HCT116 (cell line): ENCODE data around the gene NUDT4. TPM values are rescaled to one million over a fixed set of nuclear protein-coding genes. Genes with fewer than 3 reads are reported as not detected.

ENCODE experiments used
- ATAC-seq: fragments of 200-7000 bp; cut with Tn5 transposase; 2 replicates; pipeline ENCODE4 v1.9.1; 2020; ENCODE audit warnings: mild to moderate bottlenecking, moderate library complexity
- BruUV-seq: library from RNA; stranded (reverse); fragments of 400-500 nt; replicated peaks from 2 replicates; lab custom pipeline; 2021; lab: Mats Ljungman, UMichigan
- CTCF ChIA-PET: fragments of 300-600 bp; sonication (Branson Sonifier 250); formaldehyde crosslinking; loops from one replicate; lab custom pipeline; 2021; ENCODE audit warnings: antibody characterized with exemption; lab: Charles Lee
- POLR2A ChIA-PET: fragments of 300-600, 350-600 bp; sonication (Branson Sonifier 250); formaldehyde crosslinking; loops from one replicate; lab custom pipeline; 2021; ENCODE audit warnings: antibody characterized with exemption; lab: Charles Lee
- RAD21 ChIA-PET, 2 experiments: fragments of 300-600 bp; sonication (Branson Sonifier 250); formaldehyde crosslinking; loops; one replicate each; lab custom pipeline; 2023; ENCODE audit warnings: low total read pairs in 2 of 2; ENCODE audit not compliant: uncharacterized antibody in 2 of 2, unreplicated experiment in 2 of 2, low non-redundant PET in 1 of 2; lab: Charles Lee
- DNase-seq: peaks from one replicate; pipeline ENCODE4 v3.0.0-alpha.2; 2010; ENCODE audit warnings: low read depth, low spot score
- H2AFZ ChIP-seq: fragments of 200-600 bp; shearing (Covaris generic), sonication (generic); 2 replicates; pipeline ENCODE4 v1.6.1; 2017; ENCODE audit warnings: low read depth, mixed run types, mixed read lengths, antibody characterized with exemption, low read length; ENCODE audit not compliant: poor library complexity, severe bottlenecking
- H3K27ac ChIP-seq: 2 replicates; pipeline ENCODE4 v1.5.1; 2012; ENCODE audit warnings: low read depth, low read length
- H3K27me3 ChIP-seq: fragments of 200-600 bp; sonication (generic); 2 replicates; pipeline ENCODE4 v1.6.1; 2016; ENCODE audit warnings: mixed run types, low read length, mixed read lengths; ENCODE audit not compliant: insufficient read depth
- H3K36me3 ChIP-seq, 2 experiments: fragments of 200-500 bp in 1 of 2; fragments of 200-600 bp in 1 of 2; sonication (Bioruptor generic) in 1 of 2; sonication (generic) in 1 of 2; 2 replicates each; pipeline versions ENCODE4 v1.5.1 to v1.6.1; 2014 to 2016; ENCODE audit warnings: low read length in 2 of 2, inconsistent platforms in 1 of 2, mixed read lengths in 1 of 2, mixed run types in 1 of 2; ENCODE audit not compliant: insufficient read depth in 2 of 2, control insufficient read depth in 1 of 2
- H3K4me1 ChIP-seq, 2 experiments: fragments of 200-600 bp in 1 of 2; sonication (generic) in 1 of 2; 2 replicates each; pipeline versions ENCODE4 v1.5.1 to v1.6.1; 2012 to 2017; ENCODE audit warnings: low read length in 2 of 2, inconsistent platforms in 1 of 2, mild to moderate bottlenecking in 1 of 2, mixed read lengths in 1 of 2, mixed run types in 1 of 2, moderate library complexity in 1 of 2; ENCODE audit not compliant: insufficient read depth in 2 of 2, control insufficient read depth in 1 of 2
- H3K4me2 ChIP-seq: fragments of 200-600 bp; sonication (generic); 2 replicates; pipeline ENCODE4 v1.6.1; 2017; ENCODE audit warnings: mixed run types, low read length, mixed read lengths
- H3K4me3 ChIP-seq, 2 experiments: fragments of 200-600 bp in 1 of 2; sonication (generic) in 1 of 2; replicated peaks in 1 of 2; 2 replicates each; pipeline ENCODE4 v1.5.1; 2011 to 2016; ENCODE audit warnings: low read length in 2 of 2, control low read depth in 1 of 2, low read depth in 1 of 2, mild to moderate bottlenecking in 1 of 2, mixed read lengths in 1 of 2, mixed run types in 1 of 2
- H3K79me2 ChIP-seq: fragments of 200-600 bp; sonication (generic); 2 replicates; pipeline ENCODE4 v1.6.1; 2017; ENCODE audit warnings: mild to moderate bottlenecking, mixed run types, low read length, moderate library complexity, mixed read lengths; ENCODE audit not compliant: insufficient read depth
- H3K9ac ChIP-seq: fragments of 200-600 bp; sonication (generic); 2 replicates; pipeline ENCODE4 v1.6.1; 2016; ENCODE audit warnings: low read length, mixed read lengths
- H3K9me2 ChIP-seq: fragments of 200-600 bp; sonication (generic), shearing (Covaris generic); 2 replicates; pipeline ENCODE4 v1.6.1; 2017; ENCODE audit warnings: mixed run types, mild to moderate bottlenecking, moderate library complexity; ENCODE audit not compliant: insufficient read depth
- H3K9me3 ChIP-seq, 2 experiments: fragments of 200-500 bp in 1 of 2; fragments of 200-600 bp in 1 of 2; sonication (Bioruptor generic) in 1 of 2; sonication (generic) in 1 of 2; 2 replicates each; pipeline ENCODE4 v1.6.1; 2014 to 2017; ENCODE audit warnings: low read length in 2 of 2, mixed read lengths in 2 of 2, inconsistent platforms in 1 of 2, low read depth in 1 of 2, mild to moderate bottlenecking in 1 of 2, mixed run types in 1 of 2, moderate library complexity in 1 of 2; ENCODE audit not compliant: control insufficient read depth in 1 of 2, insufficient read depth in 1 of 2
- H4K20me1 ChIP-seq: fragments of 200-600 bp; sonication (generic), shearing (Covaris generic); 2 replicates; pipeline ENCODE4 v1.6.1; 2017; ENCODE audit warnings: mixed run types, mild to moderate bottlenecking, moderate library complexity; ENCODE audit not compliant: insufficient read depth
- ATF3 ChIP-seq: IDR thresholded peaks from 2 replicates; pipeline ENCODE4 v1.6.1; 2012
- CBX3 ChIP-seq: IDR thresholded peaks from 2 replicates; pipeline ENCODE4 v1.6.1; 2012; ENCODE audit warnings: low read depth
- EGR1 ChIP-seq: IDR thresholded peaks from 2 replicates; pipeline ENCODE4 v1.6.1; 2012; ENCODE audit warnings: low read depth
- EZH2 ChIP-seq: fragments of 200-600 bp; sonication (generic); IDR thresholded peaks from 2 replicates; pipeline ENCODE4 v1.6.1; 2017; ENCODE audit warnings: antibody characterized with exemption, mixed run types
- EZH2phosphoT487 ChIP-seq: fragments of 200-600 bp; IDR thresholded peaks from 2 replicates; pipeline ENCODE4 v1.6.1; 2018; ENCODE audit warnings: antibody characterized with exemption, borderline replicate concordance
- JUND ChIP-seq: IDR thresholded peaks from 2 replicates; pipeline ENCODE4 v1.6.1; 2012
- MAX ChIP-seq: IDR thresholded peaks from 2 replicates; pipeline ENCODE4 v1.6.1; 2012
- POLR2A ChIP-seq: IDR thresholded peaks from 2 replicates; pipeline ENCODE4 v1.7.0; 2011; ENCODE audit warnings: borderline replicate concordance; ENCODE audit not compliant: insufficient read depth, insufficient read length; ENCODE audit errors: extremely low read depth
- POLR2AphosphoS5 ChIP-seq: IDR thresholded peaks from 2 replicates; pipeline ENCODE4 v1.6.1; 2011; ENCODE audit warnings: mild to moderate bottlenecking, low read depth, low read length, moderate library complexity
- RAD21 ChIP-seq: IDR thresholded peaks from 2 replicates; pipeline ENCODE4 v1.6.1; 2012; ENCODE audit warnings: low read depth, mild to moderate bottlenecking
- SIN3A ChIP-seq: IDR thresholded peaks from 2 replicates; pipeline ENCODE4 v1.6.1; 2012; ENCODE audit warnings: low read depth
- SP1 ChIP-seq: IDR thresholded peaks from 2 replicates; pipeline ENCODE4 v1.6.1; 2012; ENCODE audit warnings: low read depth
- SRF ChIP-seq: IDR thresholded peaks from 2 replicates; pipeline ENCODE4 v1.6.1; 2012; ENCODE audit warnings: low read depth
- TCF7L2 ChIP-seq: IDR thresholded peaks from 2 replicates; pipeline ENCODE4 v1.7.0; 2011; ENCODE audit warnings: borderline replicate concordance, inconsistent platforms; ENCODE audit not compliant: insufficient read depth, insufficient read length; ENCODE audit errors: extremely low read depth
- YY1 ChIP-seq: IDR thresholded peaks from 2 replicates; pipeline ENCODE4 v1.6.1; 2011; ENCODE audit warnings: low read length, low read depth, moderate library complexity, mild to moderate bottlenecking; ENCODE audit not compliant: insufficient replicate concordance; ENCODE audit errors: extremely low read depth
- ZNF274 ChIP-seq: fragments of 200-500 bp; sonication (Bioruptor generic); IDR thresholded peaks from 2 replicates; pipeline ENCODE4 v1.6.1; 2014; ENCODE audit warnings: mild to moderate bottlenecking, low read depth, low read length, inconsistent platforms
- intact Hi-C: fragments of 100-400 bp; cut with micrococcal nuclease; formaldehyde crosslinking; loops from 2 replicates; pipeline ENCODE4 v1.10.0; 2022
- total RNA-seq: library from RNA; stranded (reverse); gene quantifications from one replicate; pipeline ENCODE4 v1.2.1, GENCODE V29; 2021; ENCODE audit not compliant: unreplicated experiment

NUDT4 gene
- total RNA-seq, 1 experiment from 2014 or later = 41.2 TPM

- TF ChIP-seq EZH2 = no peak
- TF ChIP-seq EGR1 = no peak
- no peak for TF ChIP-seq ATF3
- TF ChIP-seq TCF7L2 = no peak
- TF ChIP-seq JUND = no peak
- no peak for TF ChIP-seq YY1
- no peak for TF ChIP-seq ZNF274
- TF ChIP-seq RAD21 = no peak
- TF ChIP-seq CBX3 = no peak
- TF ChIP-seq SRF = no peak
- TF ChIP-seq SIN3A = no peak
Measured at GRCh38 chr12:93351726-93352125, 26.0 kb upstream of the NUDT4 start (continued).

- CTCF ChIA-PET = no interaction called here
- Histone ChIP-seq H3K27ac (no peak overlapping the region), H3K79me2 (no peaks in the 10 kb centered on the region), H3K4me1 (no peaks in the 10 kb centered on the region), H3K36me3 (no peaks in the 10 kb centered on the region), H4K20me1 (no peaks in the 10 kb centered on the region), H3K9me2 (no peaks in the 10 kb centered on the region), H3K9me3 (no peaks in the 10 kb centered on the region), H3K27me3 (no peaks in the 10 kb centered on the region), H3K4me3 (no peak overlapping the region), H2AFZ (no peak overlapping the region), H3K9ac (no peak overlapping the region), H3K4me2 (no peak overlapping the region)
- no peak for ATAC-seq
- BruUV-seq = no TSS peak
- DNase-seq = no peak
- intact Hi-C loops = no loop called here
- RAD21 ChIA-PET = no interaction called here
- no peak for TF ChIP-seq SP1
- TF ChIP-seq MAX = no peak
- no peak for TF ChIP-seq SIN3A
- TF ChIP-seq CBX3 = no peak
- no peak for TF ChIP-seq SRF
- TF ChIP-seq POLR2AphosphoS5 = no peak
- no peak for TF ChIP-seq POLR2A
- TF ChIP-seq EZH2phosphoT487 = no peak
- POLR2A ChIA-PET = no interaction called here
Measured at GRCh38 chr12:93352321-93352720, 25.4 kb upstream of the NUDT4 start.
